HCT116 (cell line): ENCODE data around the gene DKK3. TPM values are rescaled to one million over a fixed set of nuclear protein-coding genes. Genes with fewer than 3 reads are reported as not detected.

ENCODE experiments used
- ATAC-seq: fragments of 200-7000 bp; cut with Tn5 transposase; 2 replicates; pipeline ENCODE4 v1.9.1; 2020; ENCODE audit warnings: mild to moderate bottlenecking, moderate library complexity
- BruUV-seq: library from RNA; stranded (reverse); fragments of 400-500 nt; replicated peaks from 2 replicates; lab custom pipeline; 2021; lab: Mats Ljungman, UMichigan
- CTCF ChIA-PET: fragments of 300-600 bp; sonication (Branson Sonifier 250); formaldehyde crosslinking; loops from one replicate; lab custom pipeline; 2021; ENCODE audit warnings: antibody characterized with exemption; lab: Charles Lee
- POLR2A ChIA-PET: fragments of 300-600, 350-600 bp; sonication (Branson Sonifier 250); formaldehyde crosslinking; loops from one replicate; lab custom pipeline; 2021; ENCODE audit warnings: antibody characterized with exemption; lab: Charles Lee
- RAD21 ChIA-PET, 2 experiments: fragments of 300-600 bp; sonication (Branson Sonifier 250); formaldehyde crosslinking; loops; one replicate each; lab custom pipeline; 2023; ENCODE audit warnings: low total read pairs in 2 of 2; ENCODE audit not compliant: uncharacterized antibody in 2 of 2, unreplicated experiment in 2 of 2, low non-redundant PET in 1 of 2; lab: Charles Lee
- DNase-seq: peaks from one replicate; pipeline ENCODE4 v3.0.0-alpha.2; 2010; ENCODE audit warnings: low read depth, low spot score
- H2AFZ ChIP-seq: fragments of 200-600 bp; shearing (Covaris generic), sonication (generic); 2 replicates; pipeline ENCODE4 v1.6.1; 2017; ENCODE audit warnings: low read depth, mixed run types, mixed read lengths, antibody characterized with exemption, low read length; ENCODE audit not compliant: poor library complexity, severe bottlenecking
- H3K27ac ChIP-seq: 2 replicates; pipeline ENCODE4 v1.5.1; 2012; ENCODE audit warnings: low read depth, low read length
- H3K27me3 ChIP-seq: fragments of 200-600 bp; sonication (generic); 2 replicates; pipeline ENCODE4 v1.6.1; 2016; ENCODE audit warnings: mixed run types, low read length, mixed read lengths; ENCODE audit not compliant: insufficient read depth
- H3K36me3 ChIP-seq, 2 experiments: fragments of 200-500 bp in 1 of 2; fragments of 200-600 bp in 1 of 2; sonication (Bioruptor generic) in 1 of 2; sonication (generic) in 1 of 2; 2 replicates each; pipeline versions ENCODE4 v1.5.1 to v1.6.1; 2014 to 2016; ENCODE audit warnings: low read length in 2 of 2, inconsistent platforms in 1 of 2, mixed read lengths in 1 of 2, mixed run types in 1 of 2; ENCODE audit not compliant: insufficient read depth in 2 of 2, control insufficient read depth in 1 of 2
- H3K4me1 ChIP-seq, 2 experiments: fragments of 200-600 bp in 1 of 2; sonication (generic) in 1 of 2; 2 replicates each; pipeline versions ENCODE4 v1.5.1 to v1.6.1; 2012 to 2017; ENCODE audit warnings: low read length in 2 of 2, inconsistent platforms in 1 of 2, mild to moderate bottlenecking in 1 of 2, mixed read lengths in 1 of 2, mixed run types in 1 of 2, moderate library complexity in 1 of 2; ENCODE audit not compliant: insufficient read depth in 2 of 2, control insufficient read depth in 1 of 2
- H3K4me2 ChIP-seq: fragments of 200-600 bp; sonication (generic); 2 replicates; pipeline ENCODE4 v1.6.1; 2017; ENCODE audit warnings: mixed run types, low read length, mixed read lengths
- H3K4me3 ChIP-seq, 2 experiments: fragments of 200-600 bp in 1 of 2; sonication (generic) in 1 of 2; replicated peaks in 1 of 2; 2 replicates each; pipeline ENCODE4 v1.5.1; 2011 to 2016; ENCODE audit warnings: low read length in 2 of 2, control low read depth in 1 of 2, low read depth in 1 of 2, mild to moderate bottlenecking in 1 of 2, mixed read lengths in 1 of 2, mixed run types in 1 of 2
- H3K79me2 ChIP-seq: fragments of 200-600 bp; sonication (generic); 2 replicates; pipeline ENCODE4 v1.6.1; 2017; ENCODE audit warnings: mild to moderate bottlenecking, mixed run types, low read length, moderate library complexity, mixed read lengths; ENCODE audit not compliant: insufficient read depth
- H3K9ac ChIP-seq: fragments of 200-600 bp; sonication (generic); 2 replicates; pipeline ENCODE4 v1.6.1; 2016; ENCODE audit warnings: low read length, mixed read lengths
- H3K9me2 ChIP-seq: fragments of 200-600 bp; sonication (generic), shearing (Covaris generic); 2 replicates; pipeline ENCODE4 v1.6.1; 2017; ENCODE audit warnings: mixed run types, mild to moderate bottlenecking, moderate library complexity; ENCODE audit not compliant: insufficient read depth
- H3K9me3 ChIP-seq, 2 experiments: fragments of 200-500 bp in 1 of 2; fragments of 200-600 bp in 1 of 2; sonication (Bioruptor generic) in 1 of 2; sonication (generic) in 1 of 2; 2 replicates each; pipeline ENCODE4 v1.6.1; 2014 to 2017; ENCODE audit warnings: low read length in 2 of 2, mixed read lengths in 2 of 2, inconsistent platforms in 1 of 2, low read depth in 1 of 2, mild to moderate bottlenecking in 1 of 2, mixed run types in 1 of 2, moderate library complexity in 1 of 2; ENCODE audit not compliant: control insufficient read depth in 1 of 2, insufficient read depth in 1 of 2
- H4K20me1 ChIP-seq: fragments of 200-600 bp; sonication (generic), shearing (Covaris generic); 2 replicates; pipeline ENCODE4 v1.6.1; 2017; ENCODE audit warnings: mixed run types, mild to moderate bottlenecking, moderate library complexity; ENCODE audit not compliant: insufficient read depth
- ATF3 ChIP-seq: IDR thresholded peaks from 2 replicates; pipeline ENCODE4 v1.6.1; 2012
- CBX3 ChIP-seq: IDR thresholded peaks from 2 replicates; pipeline ENCODE4 v1.6.1; 2012; ENCODE audit warnings: low read depth
- CTCF ChIP-seq, 3 experiments: fragments of 200-600 bp in 1 of 3; sonication (generic) in 1 of 3; IDR thresholded peaks in 2 of 3; conservative IDR thresholded peaks in 1 of 3; 2 replicates each; pipeline ENCODE4 v1.5.1; 2012 to 2017; ENCODE audit warnings: low read depth in 2 of 3, low read length in 2 of 3, antibody characterized with exemption in 1 of 3, borderline replicate concordance in 1 of 3, control low read depth in 1 of 3, mild to moderate bottlenecking in 1 of 3, mixed read lengths in 1 of 3, mixed run types in 1 of 3, moderate library complexity in 1 of 3; ENCODE audit not compliant: insufficient read depth in 1 of 3
- ELF1 ChIP-seq: IDR thresholded peaks from 2 replicates; pipeline ENCODE4 v1.6.1; 2012; ENCODE audit warnings: low read depth, borderline replicate concordance
- EZH2 ChIP-seq: fragments of 200-600 bp; sonication (generic); IDR thresholded peaks from 2 replicates; pipeline ENCODE4 v1.6.1; 2017; ENCODE audit warnings: antibody characterized with exemption, mixed run types
- EZH2phosphoT487 ChIP-seq: fragments of 200-600 bp; IDR thresholded peaks from 2 replicates; pipeline ENCODE4 v1.6.1; 2018; ENCODE audit warnings: antibody characterized with exemption, borderline replicate concordance
- FOSL1 ChIP-seq: IDR thresholded peaks from 2 replicates; pipeline ENCODE4 v1.6.1; 2012; ENCODE audit warnings: low read depth
- JUND ChIP-seq: IDR thresholded peaks from 2 replicates; pipeline ENCODE4 v1.6.1; 2012
- POLR2A ChIP-seq: IDR thresholded peaks from 2 replicates; pipeline ENCODE4 v1.7.0; 2011; ENCODE audit warnings: borderline replicate concordance; ENCODE audit not compliant: insufficient read depth, insufficient read length; ENCODE audit errors: extremely low read depth
- RAD21 ChIP-seq: IDR thresholded peaks from 2 replicates; pipeline ENCODE4 v1.6.1; 2012; ENCODE audit warnings: low read depth, mild to moderate bottlenecking
- SIN3A ChIP-seq: IDR thresholded peaks from 2 replicates; pipeline ENCODE4 v1.6.1; 2012; ENCODE audit warnings: low read depth
- SP1 ChIP-seq: IDR thresholded peaks from 2 replicates; pipeline ENCODE4 v1.6.1; 2012; ENCODE audit warnings: low read depth
- ZBTB33 ChIP-seq: IDR thresholded peaks from 2 replicates; pipeline ENCODE4 v1.6.1; 2011; ENCODE audit warnings: mild to moderate bottlenecking, low read length, moderate library complexity; ENCODE audit not compliant: insufficient replicate concordance; ENCODE audit errors: extremely low read depth
- ZFX ChIP-seq: fragments of 450-650 bp; IDR thresholded peaks from 2 replicates; pipeline ENCODE4 v1.6.1; 2017
- intact Hi-C: fragments of 100-400 bp; cut with micrococcal nuclease; formaldehyde crosslinking; loops from 2 replicates; pipeline ENCODE4 v1.10.0; 2022
- total RNA-seq: library from RNA; stranded (reverse); gene quantifications from one replicate; pipeline ENCODE4 v1.2.1, GENCODE V29; 2021; ENCODE audit not compliant: unreplicated experiment

Gene DKK3
- total RNA-seq, 1 experiment from 2014 or later, result 0.49 TPM

- TF ChIP-seq ZBTB33, result no peak
Observed at GRCh38 chr11:12009617-12010321, 1.3 kb upstream of the DKK3 start (continued).

GRCh38 chr11:12008790-12009616, 577 bp upstream of the DKK3 start:
- no peak overlapping the region for H3K4me3 ChIP-seq

More at GRCh38 chr11:12008790-12009616, 577 bp upstream of the DKK3 start:
- intact Hi-C loops, result no loop called here
- H3K79me2 ChIP-seq, result no peaks in the 10 kb centered on the region
- ChIA-PET RAD21 (no interaction called here), POLR2A (no interaction called here), CTCF (no interaction called here)
- no peaks in the 10 kb centered on the region for H4K20me1 ChIP-seq
- H2AFZ ChIP-seq, result no peak overlapping the region
- TF ChIP-seq CBX3 (no peak), RAD21 (no peak), SIN3A (no peak), FOSL1 (no peak), POLR2A (no peak), ZFX (no peak), ATF3 (no peak), EZH2 (no peak), ELF1 (no peak), ZBTB33 (no peak), CTCF (IDR thresholded peaks at IDR 0.05 in 2 of 3, conservative IDR thresholded peaks at IDR 0.05 in 1 of 3; ENCODE audit: borderline replicate concordance in 1 of 3, insufficient read depth in 1 of 3, low read depth in 2 of 3, low read length in 2 of 3) (no peak), JUND (no peak), SP1 (no peak), EZH2phosphoT487 (no peak)
- no peaks in the 10 kb centered on the region for H3K9me3 ChIP-seq
- H3K4me1 ChIP-seq, result no peaks in the 10 kb centered on the region
- no peaks in the 10 kb centered on the region for H3K27me3 ChIP-seq
- DNase-seq (no peak), ATAC-seq (no peak)
- H3K36me3 ChIP-seq, result no peaks in the 10 kb centered on the region
- H3K4me2 ChIP-seq, result no peak overlapping the region
- no peak overlapping the region for H3K9ac ChIP-seq
- no peaks in the 10 kb centered on the region for H3K9me2 ChIP-seq
- no TSS peak for BruUV-seq
- H3K27ac ChIP-seq, result no peak overlapping the region
